GM12892 (cell line): ENCODE measurements around the gene PLA2G6.
"Not testable (repeated sequence)": the region's sequence is repeated elsewhere in the genome, so short reads cannot be mapped to it uniquely, and the experiment has no call there.

Source experiments
- DNase-seq: peaks from one replicate; pipeline ENCODE4 v3.0.0; 2011; ENCODE audit not compliant: insufficient read length
- FAIRE-seq: peaks from 2 replicates; lab custom pipeline; 2011; peaks lifted over from hg19 to GRCh38; lab: Jason Lieb, UNC
- POLR2A ChIP-seq: IDR thresholded peaks from 2 replicates; pipeline ENCODE4 v1.6.1; 2011; ENCODE audit warnings: low read depth, low read length, control low read depth
- POLR2AphosphoS5 ChIP-seq: IDR thresholded peaks from 2 replicates; pipeline ENCODE4 v1.6.1; 2011; ENCODE audit warnings: low read depth, low read length, control low read depth
- TAF1 ChIP-seq: IDR thresholded peaks from 2 replicates; pipeline ENCODE4 v1.6.1; 2011; ENCODE audit warnings: low read depth, mild to moderate bottlenecking, control low read depth, low read length, borderline replicate concordance

PLA2G6 gene

GRCh38 chr22:38170469-38170868, 11.2 kb downstream of the PLA2G6 start:
- FAIRE-seq: no peak
- no peak for TF ChIP-seq TAF1
- no peak for TF ChIP-seq POLR2A
- TF ChIP-seq POLR2AphosphoS5: no peak
- DNase-seq: no peak

GRCh38 chr22:38169116-38169515, 12.5 kb downstream of the PLA2G6 start:
- no peak for DNase-seq
- no peak for FAIRE-seq
- no peak for TF ChIP-seq POLR2A
- TF ChIP-seq POLR2AphosphoS5: no peak

GRCh38 chr22:38167988-38168407, 13.6 kb downstream of the PLA2G6 start:
- FAIRE-seq: no peak
- TF ChIP-seq POLR2A (no peak), TAF1 (no peak), POLR2AphosphoS5 (no peak)

GRCh38 chr22:38165922-38166593, 15.6 kb downstream of the PLA2G6 start:
- DNase-seq (no peak), FAIRE-seq (no peak)
- no peak for TF ChIP-seq POLR2AphosphoS5

More at GRCh38 chr22:38167988-38168407, 13.6 kb downstream of the PLA2G6 start:
- DNase-seq: no peak

- no peak for TF ChIP-seq POLR2A
- TF ChIP-seq POLR2AphosphoS5: no peak
- TF ChIP-seq TAF1: no peak
- no peak for DNase-seq
- no peak for FAIRE-seq
Observed at GRCh38 chr22:38164551-38164918, 17.1 kb downstream of the PLA2G6 start.

GRCh38 chr22:38163844-38164550, 17.6 kb downstream of the PLA2G6 start:
- TF ChIP-seq POLR2A: no peak
- FAIRE-seq: no peak
- no peak for DNase-seq

GRCh38 chr22:38162881-38163843, 18.5 kb downstream of the PLA2G6 start:
- no peak for TF ChIP-seq POLR2AphosphoS5
- no peak for TF ChIP-seq POLR2A
- no peak for TF ChIP-seq TAF1
- FAIRE-seq (no peak), DNase-seq (no peak)

GRCh38 chr22:38155703-38156102, 25.9 kb downstream of the PLA2G6 start:
- DNase-seq (no peak), FAIRE-seq (no peak)
- TF ChIP-seq POLR2AphosphoS5: no peak
- no peak for TF ChIP-seq POLR2A
- TF ChIP-seq TAF1: no peak

- DNase-seq, FAIRE-seq: not testable (repeated sequence)
Observed at GRCh38 chr22:38154563-38154915, 27.1 kb downstream of the PLA2G6 start.

- no peak for FAIRE-seq
- TF ChIP-seq POLR2A (no peak), POLR2AphosphoS5 (no peak)
- DNase-seq: no peak
Observed at GRCh38 chr22:38153821-38154562, 27.6 kb downstream of the PLA2G6 start.

GRCh38 chr22:38151126-38151500, 30.5 kb downstream of the PLA2G6 start:
- TF ChIP-seq TAF1 (no peak), POLR2AphosphoS5 (no peak), POLR2A (no peak)
- DNase-seq (no peak), FAIRE-seq (no peak)
